ENCODE data around the gene ACBD4.

The ACBD4 gene

GRCh38 chr17:45160447-45161287 lies 25.2 kb downstream of the ACBD4 start:
- H3K27ac ChIP-seq = peak overlapping the region; percentile 94
- TF ChIP-seq CTCF (IDR thresholded peaks at IDR 0.05) (peak; percentile 34), ZFX (IDR thresholded peaks at IDR 0.05; ENCODE audit: borderline replicate concordance) (no peak)

GRCh38 chr17:45161288-45162024 lies 26.0 kb downstream of the ACBD4 start, which contains the start of gene HEXIM2:
Gene HEXIM2 (plus strand): TSS chr17:45161875. CDS start chr17:45162794, 919 bp downstream.
- TF ChIP-seq CTCF (IDR thresholded peaks at IDR 0.05) (no peak), ZFX (IDR thresholded peaks at IDR 0.05; ENCODE audit: borderline replicate concordance) (no peak)
- peak within 1 kb of the TSS; percentile 94 for H3K27ac ChIP-seq

- H3K27ac ChIP-seq = peak overlapping the region; percentile 94
- TF ChIP-seq CTCF (IDR thresholded peaks at IDR 0.05) (no peak), ZFX (IDR thresholded peaks at IDR 0.05; ENCODE audit: borderline replicate concordance) (no peak)
Measured at GRCh38 chr17:45162025-45162687, 26.7 kb downstream of the ACBD4 start.

GRCh38 chr17:45164734-45165269 lies 29.3 kb downstream of the ACBD4 start:
- no peak overlapping the region for H3K27ac ChIP-seq
- TF ChIP-seq CTCF (IDR thresholded peaks at IDR 0.05) = no peak
- TF ChIP-seq ZFX (IDR thresholded peaks at IDR 0.05; ENCODE audit: borderline replicate concordance) = no peak

- TF ChIP-seq CTCF (IDR thresholded peaks at IDR 0.05) (no peak), ZFX (IDR thresholded peaks at IDR 0.05; ENCODE audit: borderline replicate concordance) (no peak)
Measured at GRCh38 chr17:45168991-45169752, 33.7 kb downstream of the ACBD4 start.

GRCh38 chr17:45170280-45170930 lies 34.9 kb downstream of the ACBD4 start:
- 0 out of 2 replicates have a peak overlapping the region, but pooled peaks have one; percentile 26 for H3K27ac ChIP-seq
- no peak for TF ChIP-seq ZFX (IDR thresholded peaks at IDR 0.05; ENCODE audit: borderline replicate concordance)
- TF ChIP-seq CTCF (IDR thresholded peaks at IDR 0.05) = no peak

More at GRCh38 chr17:45168991-45169752, 33.7 kb downstream of the ACBD4 start:
- no peak overlapping the region for H3K27ac ChIP-seq
